MG63 (cell line): ENCODE results near the gene MGST1. TPM values are rescaled to one million over a fixed set of nuclear protein-coding genes. Genes with fewer than 3 reads are reported as not detected.
A peak's percentile ranks its signal among the peaks of the same experiment; 100 is the strongest.

Experiments used
- DNase-seq: peaks from one replicate; pipeline ENCODE4 v3.0.0-alpha.2; 2020
- H3K27me3 ChIP-seq: fragments of 250-450 bp; sonication (Bioruptor Pico); 2 replicates; pipeline ENCODE4 v1.5.1; 2020; ENCODE audit warnings: mild to moderate bottlenecking, moderate library complexity
- H3K36me3 ChIP-seq: fragments of 250-450 bp; sonication (Bioruptor Pico); 2 replicates; pipeline ENCODE4 v1.5.1; 2020; ENCODE audit warnings: mild to moderate bottlenecking, moderate library complexity
- H3K4me3 ChIP-seq: fragments of 250-450 bp; sonication (Bioruptor Pico); 2 replicates; pipeline ENCODE4 v1.5.1; 2020; ENCODE audit warnings: mild to moderate bottlenecking, moderate library complexity
- H3K9me3 ChIP-seq: fragments of 250-450 bp; sonication (Bioruptor Pico); 2 replicates; pipeline ENCODE4 v1.5.1; 2020; ENCODE audit warnings: mild to moderate bottlenecking, moderate library complexity
- total RNA-seq: library from RNA; depleted of rRNA; stranded (reverse); fragments of >200 nt; shearing (Covaris generic); gene quantifications from 2 replicates; pipeline ENCODE4 v1.2.3, GENCODE V29; 2014; ENCODE audit warnings: low replicate concordance; rRNA removed

The MGST1 gene, protein sequence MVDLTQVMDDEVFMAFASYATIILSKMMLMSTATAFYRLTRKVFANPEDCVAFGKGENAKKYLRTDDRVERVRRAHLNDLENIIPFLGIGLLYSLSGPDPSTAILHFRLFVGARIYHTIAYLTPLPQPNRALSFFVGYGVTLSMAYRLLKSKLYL
- 99.0 and 196 TPM in 2 replicates for total RNA-seq

DNA sequence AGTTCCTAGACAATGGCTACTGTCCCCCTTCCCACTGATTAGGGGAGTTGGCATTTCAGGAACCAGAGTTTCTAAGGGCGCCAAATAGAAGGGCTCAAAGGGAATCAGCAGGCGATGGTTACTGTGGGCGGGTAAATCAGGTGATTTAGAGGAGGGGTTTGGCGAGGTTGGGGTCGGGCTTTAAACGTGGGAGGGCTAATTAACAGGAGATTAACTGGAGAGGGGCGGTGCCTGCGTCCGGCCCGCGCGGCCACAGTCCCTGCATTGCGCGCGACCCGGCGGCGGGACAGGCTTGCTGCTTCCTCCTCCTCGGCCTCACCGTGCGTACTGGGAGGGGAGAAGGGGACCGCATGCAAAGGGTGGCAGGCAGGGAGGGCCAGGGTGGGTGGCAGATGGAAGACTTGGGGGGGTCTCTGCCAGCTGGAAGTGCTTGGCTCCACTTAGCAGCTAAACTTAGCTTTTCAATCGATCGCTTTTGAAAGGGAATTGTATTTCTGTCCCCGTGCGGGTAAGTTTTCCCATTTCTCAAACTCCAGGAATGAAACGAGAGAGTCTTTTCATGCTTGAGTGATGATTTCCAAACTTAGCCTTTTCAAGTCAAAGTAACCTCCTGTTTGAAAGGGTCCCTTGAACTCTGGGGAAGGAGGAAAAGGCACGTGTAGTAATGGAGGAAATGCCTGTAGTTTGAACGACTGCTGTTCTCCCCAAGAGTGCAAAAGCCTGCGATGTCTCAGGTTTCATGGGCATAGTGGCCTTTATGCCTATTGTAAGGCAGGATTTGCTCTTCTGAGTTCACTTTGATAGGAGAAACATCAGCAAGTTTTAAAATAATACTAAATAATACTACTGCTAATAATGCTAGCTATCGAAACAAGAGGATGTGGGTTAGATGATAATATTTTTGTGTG is at the start of gene MGST1:
Gene MGST1, plus strand, starts transcription at position 255 of the 908 bp plus-strand sequence. CDS start 6,608 bp downstream, outside the sequence.
- H3K9me3 ChIP-seq = no peaks in the 10 kb centered on the region; the same call in 1 of the 2 replicates
- peaks cover 2% of the 10 kb centered on the region; the same call in 1 of the 2 replicates for H3K36me3 ChIP-seq
- peak within 1 kb of the TSS; percentile 47 for H3K4me3 ChIP-seq
- no peaks in the 10 kb centered on the region for H3K27me3 ChIP-seq
- DNase-seq = peak; percentile 78

DNA sequence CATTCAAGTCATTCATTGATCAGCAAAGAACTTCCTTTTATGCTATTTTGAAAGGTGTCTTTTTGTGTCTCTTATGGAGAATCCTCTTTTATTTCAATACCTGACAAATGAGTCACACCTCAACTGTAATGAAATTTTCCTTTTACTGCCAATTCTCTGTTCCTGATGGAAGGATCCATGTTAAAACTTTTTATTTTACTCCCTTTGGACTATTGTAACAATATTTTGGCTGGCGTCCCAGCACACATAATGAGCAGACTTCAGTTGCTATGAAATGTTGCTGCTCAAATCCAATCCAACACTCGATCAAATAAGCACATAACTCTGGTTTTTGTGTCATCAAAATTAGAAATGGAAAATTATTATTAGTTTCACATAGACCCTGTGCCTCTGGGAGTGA is 48.0 kb upstream of the MGST1 start:
- no peaks in the 10 kb centered on the region for H3K36me3 ChIP-seq
- H3K4me3 ChIP-seq = no peak overlapping the region
- peak; percentile 23 for DNase-seq
- H3K27me3 ChIP-seq = no peaks in the 10 kb centered on the region
- H3K9me3 ChIP-seq = no peaks in the 10 kb centered on the region

DNA sequence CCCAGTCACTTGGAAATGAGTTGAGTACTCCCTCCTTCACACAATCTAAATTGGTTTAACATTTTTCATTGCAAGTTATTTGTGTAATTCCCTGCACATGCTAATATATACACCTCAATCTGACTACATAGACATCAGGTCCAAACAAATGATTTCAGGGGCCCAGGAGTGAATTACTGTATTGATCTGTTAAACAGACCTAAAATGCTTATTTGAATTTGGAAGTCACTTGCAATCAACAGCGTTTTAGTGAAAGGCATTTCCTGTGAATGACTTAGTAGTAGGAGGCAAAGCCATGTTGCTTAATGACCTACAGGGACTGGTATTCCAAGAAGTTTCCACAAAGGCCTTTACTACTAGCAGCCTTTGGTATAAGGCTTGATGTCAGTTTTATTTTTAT is 47.3 kb upstream of the MGST1 start:
- Histone ChIP-seq H3K9me3 (no peaks in the 10 kb centered on the region), H3K36me3 (no peaks in the 10 kb centered on the region), H3K4me3 (no peak overlapping the region), H3K27me3 (no peaks in the 10 kb centered on the region)
- no peak for DNase-seq

DNA sequence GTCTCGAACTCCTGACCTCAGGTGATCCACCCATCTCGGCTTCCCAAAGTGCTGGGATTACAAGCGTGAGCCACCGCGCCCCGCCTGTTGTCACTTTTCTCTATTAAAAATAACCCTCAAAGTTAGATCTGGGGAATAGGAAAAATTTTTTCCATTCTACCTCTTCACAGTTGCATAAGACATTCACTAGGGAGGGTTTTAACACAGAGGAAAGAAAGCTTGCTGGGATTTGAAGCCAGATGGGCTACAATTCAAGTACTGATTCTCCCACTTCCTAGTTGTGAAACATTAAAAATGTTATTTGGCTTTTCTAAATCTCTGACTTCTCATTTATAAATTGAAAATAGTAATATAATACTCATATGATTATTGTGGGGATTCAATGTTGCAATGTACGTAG is 46.7 kb upstream of the MGST1 start:
- no peak for DNase-seq

DNA sequence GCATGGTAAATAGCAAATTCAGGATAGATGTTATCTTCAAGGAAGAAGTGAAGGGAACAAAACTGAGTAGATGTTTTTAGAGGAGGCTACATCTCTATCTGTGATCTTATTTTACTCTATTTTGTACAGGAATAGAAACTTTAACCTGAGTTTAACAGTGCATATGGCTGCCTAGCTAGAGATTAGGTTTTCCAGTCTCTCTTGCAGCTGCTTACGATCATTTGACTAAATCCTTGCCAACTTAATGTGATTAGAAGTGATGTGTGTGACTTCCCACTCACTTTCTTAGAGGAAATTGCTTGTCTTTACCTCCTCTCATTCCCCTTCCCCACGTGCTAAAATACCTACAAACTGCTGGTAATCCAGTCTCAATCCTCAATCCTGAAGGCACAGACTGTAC is 43.5 kb upstream of the MGST1 start:
- Histone ChIP-seq H3K4me3 (no peak overlapping the region), H3K36me3 (no peaks in the 10 kb centered on the region), H3K27me3 (no peaks in the 10 kb centered on the region), H3K9me3 (peaks cover 4% of the 10 kb centered on the region)
- no peak for DNase-seq

More for the DNA sequence above, 46.7 kb upstream of the MGST1 start:
- no peaks in the 10 kb centered on the region for H3K36me3 ChIP-seq
- no peak overlapping the region for H3K4me3 ChIP-seq
- H3K9me3 ChIP-seq = no peaks in the 10 kb centered on the region
- no peaks in the 10 kb centered on the region for H3K27me3 ChIP-seq

DNA sequence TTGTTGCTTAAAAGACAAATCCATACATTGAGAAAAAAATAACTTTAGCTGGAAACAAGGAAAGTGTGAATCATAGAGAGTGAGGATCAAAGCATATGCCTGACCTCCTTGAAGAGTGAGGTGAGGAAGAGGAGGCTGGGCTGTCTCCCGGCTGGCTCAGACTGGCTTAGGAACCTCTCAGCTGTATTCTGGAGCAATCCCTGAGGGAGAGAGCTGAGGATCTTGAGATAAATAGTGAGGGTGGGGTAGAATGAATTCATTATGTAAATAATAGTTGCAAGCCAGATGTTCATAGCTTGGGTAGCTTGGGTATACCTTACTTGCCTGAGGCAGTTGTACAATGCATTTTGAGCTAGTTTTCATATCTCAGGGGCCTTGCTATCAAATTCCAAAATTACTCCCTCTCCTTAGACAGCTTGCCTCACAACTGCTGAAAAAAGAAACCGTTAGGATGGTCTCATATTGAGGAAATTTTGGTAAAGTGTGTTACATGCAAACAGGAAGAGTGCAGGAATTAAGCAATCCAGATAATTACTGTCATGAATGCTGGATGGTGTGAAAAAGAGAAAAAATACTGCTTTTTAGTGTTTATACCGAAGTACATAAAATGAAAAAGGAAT is 39.5 kb upstream of the MGST1 start:
- DNase-seq = no peak
- H3K27me3 ChIP-seq = no peaks in the 10 kb centered on the region
- H3K4me3 ChIP-seq = no peak overlapping the region
- no peaks in the 10 kb centered on the region for H3K36me3 ChIP-seq
- H3K9me3 ChIP-seq = peaks cover 7% of the 10 kb centered on the region

DNA sequence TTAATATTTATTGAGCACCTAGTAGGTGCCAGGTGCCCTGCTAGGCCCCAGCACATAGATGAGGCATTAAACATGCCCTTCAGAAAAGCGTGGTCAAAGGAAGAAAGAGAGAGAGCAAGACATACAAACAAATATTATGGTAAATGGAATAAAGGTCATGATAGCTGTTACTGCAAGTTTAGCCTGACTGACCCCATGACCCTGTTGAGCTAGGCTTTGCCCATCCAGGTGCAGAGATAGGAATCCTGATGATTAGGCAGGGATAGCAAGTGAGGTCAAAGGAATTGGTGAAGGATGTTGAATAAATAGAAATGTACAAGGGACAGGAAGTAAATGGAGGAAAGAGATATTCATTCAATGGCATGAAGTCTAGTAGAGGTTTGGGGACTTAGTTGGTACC is 36.5 kb upstream of the MGST1 start:
- Histone ChIP-seq H3K27me3 (no peaks in the 10 kb centered on the region), H3K9me3 (peaks cover 7% of the 10 kb centered on the region)
- DNase-seq = no peak

DNA sequence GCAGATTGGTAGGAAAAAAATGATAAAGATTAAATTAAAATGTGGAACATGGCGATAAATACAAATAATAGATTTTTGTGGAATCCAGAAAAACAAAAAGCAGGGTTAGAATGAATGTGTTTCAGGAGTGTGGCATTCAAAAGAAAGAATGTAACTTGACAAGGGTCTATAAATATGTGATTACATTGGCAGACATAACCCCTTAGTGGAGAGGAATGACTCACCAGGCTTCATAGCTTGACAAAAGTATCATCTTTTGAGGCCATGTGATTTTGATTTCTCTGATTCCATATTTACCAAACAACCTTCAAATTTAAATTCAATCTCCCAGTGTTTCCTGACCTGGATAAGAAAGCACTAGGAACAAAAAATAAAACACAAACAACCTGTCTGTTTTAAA is 24.4 kb upstream of the MGST1 start:
- Histone ChIP-seq H3K4me3 (no peak overlapping the region), H3K9me3 (peaks cover 2% of the 10 kb centered on the region), H3K36me3 (no peaks in the 10 kb centered on the region), H3K27me3 (no peaks in the 10 kb centered on the region)
- DNase-seq = no peak

More for the DNA sequence above, 36.5 kb upstream of the MGST1 start:
- Histone ChIP-seq H3K36me3 (no peaks in the 10 kb centered on the region), H3K4me3 (no peak overlapping the region)

DNA sequence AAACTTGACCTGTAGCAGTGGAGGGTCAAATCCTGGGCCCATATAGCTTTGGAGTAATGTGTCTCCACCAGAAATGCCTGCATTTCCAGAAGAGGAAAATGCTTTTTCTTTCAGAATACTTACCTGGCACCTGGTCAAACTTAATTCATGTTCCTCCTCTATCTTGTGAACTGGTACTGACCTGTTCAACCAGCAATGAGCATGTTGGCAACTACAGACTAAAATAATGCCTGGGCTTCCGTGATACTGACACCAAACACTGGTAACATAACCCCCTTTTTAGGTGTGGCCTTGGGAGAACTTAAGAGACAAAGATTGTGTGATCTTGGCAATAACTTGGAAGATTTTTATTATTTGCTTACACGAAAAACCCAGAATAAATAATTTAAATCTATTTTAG is 23.8 kb upstream of the MGST1 start:
- Histone ChIP-seq H3K27me3 (no peaks in the 10 kb centered on the region), H3K9me3 (peaks cover 6% of the 10 kb centered on the region), H3K36me3 (no peaks in the 10 kb centered on the region), H3K4me3 (no peak overlapping the region)
- DNase-seq = no peak

DNA sequence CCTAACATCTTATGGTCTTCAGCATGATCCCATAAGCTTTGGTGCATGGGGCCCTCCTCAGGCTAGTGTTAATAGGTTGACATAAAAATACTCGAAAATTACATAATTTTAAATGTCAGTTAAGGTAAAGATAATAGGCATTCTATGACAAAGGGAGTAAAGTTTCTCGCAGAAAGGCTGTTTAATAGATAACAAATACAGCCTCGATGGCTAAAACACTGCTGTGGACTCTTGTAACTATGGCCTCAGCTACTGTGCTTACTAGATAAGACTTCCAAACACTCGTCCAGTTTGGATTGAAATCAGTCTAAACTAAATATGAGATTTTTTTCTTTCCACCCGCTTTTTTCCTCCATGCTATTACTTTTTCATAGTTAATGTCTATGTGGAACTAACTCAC is 23.2 kb upstream of the MGST1 start:
- DNase-seq = no peak
- peaks cover 6% of the 10 kb centered on the region for H3K9me3 ChIP-seq

DNA sequence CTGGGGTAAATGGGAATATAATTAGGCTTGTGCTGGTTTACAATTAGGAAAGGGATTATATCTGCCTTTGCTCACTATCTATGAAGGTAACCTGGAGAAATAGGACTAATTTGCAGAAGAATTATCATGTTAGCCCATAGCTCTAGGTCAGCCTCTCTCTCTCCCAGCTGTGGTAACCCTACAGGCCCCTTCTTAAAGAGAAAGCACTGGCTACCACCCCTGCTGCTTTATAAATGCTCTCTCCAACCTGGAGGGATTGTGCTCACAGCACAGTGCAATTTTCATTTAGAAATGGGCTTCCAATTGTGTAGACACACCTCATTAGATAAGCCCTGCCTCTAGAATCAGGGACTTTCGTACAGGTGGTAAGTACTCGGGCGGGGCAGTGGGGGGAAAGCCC is 22.7 kb upstream of the MGST1 start:
- DNase-seq = no peak
- H3K4me3 ChIP-seq = no peak overlapping the region
- H3K9me3 ChIP-seq = peaks cover 6% of the 10 kb centered on the region
- no peaks in the 10 kb centered on the region for H3K36me3 ChIP-seq
- no peaks in the 10 kb centered on the region for H3K27me3 ChIP-seq

More for the DNA sequence above, 23.2 kb upstream of the MGST1 start:
- H3K4me3 ChIP-seq = no peak overlapping the region
- no peaks in the 10 kb centered on the region for H3K27me3 ChIP-seq
- H3K36me3 ChIP-seq = no peaks in the 10 kb centered on the region

DNA sequence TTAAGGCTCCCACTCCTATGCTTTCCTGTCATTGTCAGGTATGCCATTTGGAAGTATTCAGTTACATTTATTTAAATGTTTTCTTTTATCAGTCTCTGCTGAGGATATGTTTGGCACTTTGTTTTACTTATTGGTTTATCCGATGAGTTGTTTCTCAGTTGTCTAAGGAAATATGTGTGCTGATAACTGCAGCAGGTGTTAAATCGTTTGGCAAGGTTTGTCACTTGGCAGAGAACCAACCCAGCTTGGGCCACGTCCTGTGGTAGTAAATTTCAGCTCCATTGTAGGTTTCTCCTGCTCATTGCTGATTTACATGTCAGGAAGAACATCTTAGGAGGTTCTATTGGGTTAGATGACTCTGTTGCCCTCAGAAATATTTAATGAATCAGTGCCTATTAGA is 22.0 kb upstream of the MGST1 start:
- Histone ChIP-seq H3K4me3 (no peak overlapping the region), H3K9me3 (peaks cover 6% of the 10 kb centered on the region), H3K27me3 (no peaks in the 10 kb centered on the region), H3K36me3 (no peaks in the 10 kb centered on the region)
- no peak for DNase-seq

DNA sequence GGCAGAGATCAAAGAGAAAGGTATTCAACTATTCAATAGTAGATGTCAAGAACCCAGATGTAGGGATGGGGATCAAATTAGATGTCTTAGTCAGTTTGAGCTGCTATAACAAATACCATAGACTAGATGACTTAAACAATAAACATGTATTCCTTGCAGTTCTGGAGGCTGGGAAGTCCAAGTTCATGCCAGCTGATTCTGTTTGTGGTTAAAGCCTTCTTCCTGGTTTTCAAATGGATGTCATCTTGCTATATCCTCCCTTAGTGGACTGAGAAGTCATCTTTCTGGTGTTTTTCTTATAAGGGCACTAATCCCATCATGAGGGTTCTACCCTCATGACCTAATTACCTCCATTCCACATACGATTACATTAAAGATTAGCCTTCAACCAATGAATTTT is 19.5 kb upstream of the MGST1 start:
- Histone ChIP-seq H3K9me3 (peaks cover 4% of the 10 kb centered on the region), H3K36me3 (no peaks in the 10 kb centered on the region), H3K27me3 (no peaks in the 10 kb centered on the region), H3K4me3 (no peak overlapping the region)
- no peak for DNase-seq

DNA sequence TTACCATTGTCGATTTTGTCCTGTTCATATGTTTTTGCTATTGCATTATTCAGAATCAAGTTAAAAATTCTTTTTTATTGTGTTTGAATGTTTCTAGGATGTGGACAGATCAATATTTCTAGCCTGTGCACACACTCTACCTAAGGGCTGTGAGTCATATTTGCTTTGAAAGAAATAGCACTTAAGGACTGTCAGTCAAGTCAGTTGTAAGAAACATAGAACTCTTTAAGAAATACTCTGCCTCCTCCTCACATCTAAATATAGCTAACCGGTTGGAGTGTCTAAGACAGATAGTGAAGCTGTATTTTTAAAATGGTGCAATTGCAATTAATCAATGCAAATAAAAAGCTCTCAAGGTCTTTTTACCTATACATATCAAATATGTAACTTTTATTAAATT is 17.9 kb upstream of the MGST1 start:
- Histone ChIP-seq H3K9me3 (peaks cover 4% of the 10 kb centered on the region), H3K4me3 (no peak overlapping the region), H3K27me3 (no peaks in the 10 kb centered on the region), H3K36me3 (no peaks in the 10 kb centered on the region)
- no peak for DNase-seq

DNA sequence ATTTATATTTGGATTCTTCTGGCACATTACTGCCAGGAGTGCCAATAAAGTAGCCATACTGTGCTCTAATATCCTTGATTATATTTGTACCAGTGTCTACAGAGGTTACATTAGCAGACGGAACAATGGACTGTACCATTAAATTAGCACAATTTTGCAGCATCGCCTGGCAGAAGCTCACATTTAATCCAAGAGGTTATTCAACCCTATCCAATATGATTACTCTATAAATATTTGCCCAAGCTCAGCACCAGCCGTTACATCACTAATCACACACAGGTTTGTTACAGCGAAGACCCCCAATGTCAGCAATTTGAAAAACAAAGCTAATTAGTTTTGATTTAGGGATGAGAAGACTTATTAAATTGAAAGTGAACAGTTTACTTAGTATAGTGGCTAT is 16.9 kb upstream of the MGST1 start:
- peaks cover 4% of the 10 kb centered on the region for H3K9me3 ChIP-seq
- DNase-seq = no peak
- H3K4me3 ChIP-seq = no peak overlapping the region
- no peaks in the 10 kb centered on the region for H3K27me3 ChIP-seq
- no peaks in the 10 kb centered on the region for H3K36me3 ChIP-seq

DNA sequence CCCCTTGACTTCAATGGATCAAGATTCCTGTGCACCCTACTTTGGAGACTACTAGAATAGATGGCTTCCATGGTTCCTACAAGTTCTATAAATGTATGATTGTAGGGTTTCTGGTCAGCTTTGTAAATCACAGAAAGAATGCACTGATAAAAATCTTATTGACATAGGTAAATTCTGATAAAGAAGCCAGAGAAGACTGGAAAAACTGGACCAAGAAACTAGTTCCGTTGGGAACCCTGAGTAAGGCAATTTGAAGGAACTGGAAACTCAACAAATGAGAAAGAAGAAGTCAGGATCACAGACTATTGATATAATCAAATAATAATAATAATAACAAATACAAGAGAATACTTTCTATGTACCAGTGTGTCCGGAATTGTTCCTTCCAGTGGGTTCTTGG is 15.4 kb upstream of the MGST1 start:
- H3K9me3 ChIP-seq = peaks cover 4% of the 10 kb centered on the region

DNA sequence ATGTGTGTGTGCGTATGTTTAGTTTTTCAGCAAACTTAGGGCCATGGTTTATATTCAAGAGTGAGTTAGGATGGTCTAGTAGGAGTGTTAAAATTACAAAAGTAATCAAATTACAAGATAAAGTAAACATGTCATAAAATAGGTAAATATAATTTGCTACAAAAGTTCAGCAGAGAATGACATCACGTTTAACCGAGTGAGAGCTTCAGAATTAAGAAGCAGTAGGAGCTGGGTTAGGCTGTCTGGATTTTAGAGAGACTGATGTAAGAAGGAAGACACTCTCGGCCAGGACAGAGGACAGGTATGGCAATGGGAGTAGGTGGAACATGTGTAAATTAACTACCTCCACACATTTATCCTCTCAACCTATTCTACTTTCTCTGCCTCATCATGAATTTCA is 11.6 kb upstream of the MGST1 start:
- H3K36me3 ChIP-seq = no peaks in the 10 kb centered on the region
- H3K27me3 ChIP-seq = no peaks in the 10 kb centered on the region
- DNase-seq = no peak
- H3K9me3 ChIP-seq = no peaks in the 10 kb centered on the region
- H3K4me3 ChIP-seq = no peak overlapping the region

More for the DNA sequence above, 15.4 kb upstream of the MGST1 start:
- Histone ChIP-seq H3K27me3 (no peaks in the 10 kb centered on the region), H3K4me3 (no peak overlapping the region), H3K36me3 (no peaks in the 10 kb centered on the region)
- DNase-seq = no peak
